Adrenal gland (tissue), 12 donors: Measurements from ENCODE around the gene STK40. TPM values are rescaled to one million over a fixed set of nuclear protein-coding genes. Genes with fewer than 3 reads are reported as not detected.

ENCODE experiments used
- DNase-seq, 7 donors: peaks; one replicate each; pipeline ENCODE4 v3.0.0-alpha.2; 2019 to 2020
- H3K27ac ChIP-seq, 5 donors: fragments of 200-600 bp; sonication (generic) in 4 of 5; 1 replicate in 3 of 5; 2 replicates in 2 of 5; pipeline versions ENCODE4 v1.5.1 to v1.8.0; 2016 to 2020; ENCODE audit warnings: mild to moderate bottlenecking in 1 of 5
- H3K27me3 ChIP-seq: fragments of 200-600 bp; 2 replicates; pipeline ENCODE4 v1.8.0; 2021
- H3K36me3 ChIP-seq, 2 donors: fragments of 200-600 bp; replicated peaks in 1 of 2; 1 replicate in 1 of 2; 2 replicates in 1 of 2; pipeline versions ENCODE4 v1.5.1 to v1.8.0; 2018 to 2022
- H3K4me1 ChIP-seq, 2 donors: fragments of 200-600 bp; replicated peaks in 1 of 2; 1 replicate in 1 of 2; 2 replicates in 1 of 2; pipeline versions ENCODE4 v1.5.1 to v1.8.0; 2018 to 2021
- H3K4me3 ChIP-seq, 4 donors: fragments of 200-600 bp; sonication (generic) in 3 of 4; one replicate each; pipeline ENCODE4 v1.5.1; 2016 to 2018
- H3K9me3 ChIP-seq, 3 donors: fragments of 200-600 bp; sonication (generic) in 1 of 3; replicated peaks in 1 of 3; 1 replicate in 2 of 3; 2 replicates in 1 of 3; pipeline versions ENCODE4 v1.5.1 to v1.8.0; 2016 to 2021
- CTCF ChIP-seq, 6 experiments: fragments of 450-650 bp in 4 of 6; fragments of 200-600 bp in 2 of 6; sonication (generic) in 1 of 6; IDR thresholded peaks; 1 replicate in 5 of 6; 2 replicates in 1 of 6; pipeline versions ENCODE4 v1.5.1 to v1.8.0; 2016 to 2021; ENCODE audit warnings: antibody characterized with exemption in 6 of 6, mild to moderate bottlenecking in 2 of 6, moderate library complexity in 1 of 6
- POLR2A ChIP-seq, 2 donors: fragments of 450-650 bp; IDR thresholded peaks; one replicate each; pipeline ENCODE4 v1.6.1; 2017; ENCODE audit warnings: antibody characterized with exemption in 2 of 2, mild to moderate bottlenecking in 2 of 2, moderate library complexity in 1 of 2
- WGBS, 4 donors: extraction: QIAGEN DNeasy Blood & Tissue Kit in 2 of 4; methylation state at CpG; one replicate each; pipeline versions ENCODE4 v1.1.5 to v1.1.7; 2013 to 2017; 5-methylcytosine and 5-hydroxymethylcytosine counted together
- intact Hi-C, 2 donors: fragments of 100-400 bp; cut with DNase I; formaldehyde crosslinking; loops; one replicate each; pipeline versions ENCODE4 v1.14.1 to v1.15.0; 2022 to 2023
- polyA plus RNA-seq, 3 donors: library from polyadenylated mRNA; stranded (reverse); fragments of 200-250 nt in 2 of 3; fragments of 350-450 nt in 1 of 3; fragmentation: Illumina TruSeq in 1 of 3; extraction: RNeasy Lipid Tissue Mini Kit (QIAGEN cat#74804) in 1 of 3; gene quantifications; one replicate each; pipeline ENCODE4 v1.2.3, GENCODE V29; 2013 to 2014
- total RNA-seq, 9 donors: library from RNA; depleted of rRNA in 4 of 9; stranded (reverse); fragments of >200 nt in 4 of 9; fragments of 120-200 nt in 1 of 9; fragmentation: NEBNext Ultra II Directional in 1 of 9; extraction: Animal tissue kit (Norgen Biotek cat#: 25700) in 1 of 9; gene quantifications; one replicate each; pipeline versions ENCODE4 v1.1.0 to v1.2.4, GENCODE V29; 2013 to 2023
- donor health status: healthy with polysubstance abuse.
- donor health status: Bipolar disorder and iron deficiency.
- donor health status: DM: yes; HTN: yes; CAD: no.
- donor health status: DM: no; HTN: no; CAD: no.
- donor health status: DM: no; HTN: no; CAD: no.
- donor health status: DM: yes; HTN: yes; CAD: no.

Gene STK40
- total and polyA plus RNA-seq, 12 donors, result 9.8 to 31.2 (median 24.7) TPM

GRCh38 chr1:36398370-36398977, 12.8 kb upstream of the STK40 start:
- H3K4me3 ChIP-seq, result peak overlapping the region in 1 of 4 donors; percentile 64
- no peak for DNase-seq

GRCh38 chr1:36397378-36398230, 11.9 kb upstream of the STK40 start, which contains the start of gene LSM10:
Gene LSM10 (minus strand): TSS chr1:36397908. CDS start chr1:36394129, 3,779 bp downstream.
- TF ChIP-seq POLR2A (IDR thresholded peaks at IDR 0.05) (peak; percentile 93 to 95), CTCF (IDR thresholded peaks at IDR 0.05) (no peak)
- peak within 1 kb of the TSS in 3 of 4 donors; percentile 62 to 72 (median 64) for H3K4me3 ChIP-seq
- 0 to 1% (median 1%) methylated on average over 8 to 60 of the region's 60 CpGs for WGBS, 4 donors
- peak; percentile 91 to 98 (median 96) for DNase-seq
- no peaks in the 10 kb centered on the region for H3K9me3 ChIP-seq
- peak within 1 kb of the TSS; percentile 69 to 95 (median 84) for H3K27ac ChIP-seq
- intact Hi-C loops, result loop anchor here in 1 of 2 donors (10.0 kb wide), 1 partner anchor 253 kb away; the partner anchor contains the start of gene TRAPPC3
- H3K36me3 ChIP-seq, result peaks cover 0 to 17% of the 10 kb centered on the region in 2 donors
- no peaks in the 10 kb centered on the region for H3K27me3 ChIP-seq
- H3K4me1 ChIP-seq, result peaks cover 7 to 15% of the 10 kb centered on the region in 2 donors

More at GRCh38 chr1:36398370-36398977, 12.8 kb upstream of the STK40 start:
- Histone ChIP-seq H3K36me3 (peaks cover 0 to 9% of the 10 kb centered on the region in 2 donors), H3K9me3 (no peaks in the 10 kb centered on the region), H3K27ac (peak overlapping the region in 3 of 5 donors; percentile 76 to 95 (median 94)), H3K4me1 (peaks cover 7 to 15% of the 10 kb centered on the region in 2 donors), H3K27me3 (no peaks in the 10 kb centered on the region)
- TF ChIP-seq CTCF (IDR thresholded peaks at IDR 0.05) (no peak), POLR2A (IDR thresholded peaks at IDR 0.05) (no peak)
- WGBS, 4 donors, result 76 to 86% (median 81%) methylated on average over 7 of the region's 7 CpGs
- intact Hi-C loops, result loop anchor here in 1 of 2 donors (10.0 kb wide), 1 partner anchor 254 kb away; the partner anchor contains the start of gene TRAPPC3

GRCh38 chr1:36397083-36397377, 11.3 kb upstream of the STK40 start:
- Histone ChIP-seq H3K9me3 (no peaks in the 10 kb centered on the region), H3K27me3 (no peaks in the 10 kb centered on the region), H3K4me1 (peaks cover 7 to 15% of the 10 kb centered on the region in 2 donors), H3K36me3 (peaks cover 0 to 23% of the 10 kb centered on the region in 2 donors), H3K4me3 (peak overlapping the region in 3 of 4 donors; percentile 62 to 72 (median 64)), H3K27ac (peak overlapping the region; percentile 69 to 95 (median 84))
- WGBS, 4 donors, result 4 to 12% (median 7%) methylated on average over 3 to 5 of the region's 5 CpGs
- TF ChIP-seq POLR2A (IDR thresholded peaks at IDR 0.05), result no peak
- TF ChIP-seq CTCF (IDR thresholded peaks at IDR 0.05), result no peak
- intact Hi-C loops, result loop anchor here in 1 of 2 donors (10.0 kb wide), 1 partner anchor 252 kb away; the partner anchor contains the start of gene TRAPPC3
- DNase-seq, result no peak

- Histone ChIP-seq H3K27ac (no peak overlapping the region), H3K4me3 (peak overlapping the region in 1 of 4 donors; percentile 64), H3K9me3 (no peaks in the 10 kb centered on the region), H3K27me3 (no peaks in the 10 kb centered on the region), H3K36me3 (peaks cover 0 to 30% of the 10 kb centered on the region in 2 donors), H3K4me1 (peaks cover 7 to 15% of the 10 kb centered on the region in 2 donors)
- intact Hi-C loops, result loop anchor here in 1 of 2 donors (10.0 kb wide), 1 partner anchor 252 kb away; the partner anchor contains the start of gene TRAPPC3
- 82 to 94% (median 92%) methylated on average over 6 of the region's 6 CpGs for WGBS, 4 donors
- TF ChIP-seq CTCF (IDR thresholded peaks at IDR 0.05), result no peak
- no peak for TF ChIP-seq POLR2A (IDR thresholded peaks at IDR 0.05)
- DNase-seq, result no peak
Measured at GRCh38 chr1:36396359-36396758, 10.6 kb upstream of the STK40 start.
